ENCODE measurements around the gene ARID1B.

Gene ARID1B

DNA sequence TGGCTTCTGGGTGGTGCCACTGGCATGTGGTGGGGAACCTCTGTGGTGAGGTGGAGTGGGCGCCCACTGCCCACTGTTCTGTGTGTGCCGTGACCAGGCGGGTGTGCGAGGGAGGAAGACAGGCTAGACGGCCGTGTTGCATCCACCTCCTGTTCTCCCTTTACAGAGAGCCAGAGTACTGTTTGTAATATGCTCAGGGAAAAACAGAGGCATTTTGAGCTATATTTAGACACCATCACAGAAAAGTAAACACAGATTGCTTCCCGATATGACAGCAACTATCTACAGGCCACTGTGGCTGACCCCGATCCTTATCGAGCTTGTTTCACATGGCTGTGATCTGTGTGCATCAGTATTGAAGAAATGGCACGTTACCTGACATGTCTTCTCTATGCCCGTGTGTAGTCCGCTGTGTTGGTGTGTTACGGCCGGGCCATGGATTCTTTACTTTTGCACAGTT is 45.6 kb downstream of the ARID1B start:
- peaks cover 0 to 82% (median 41%) of the 10 kb centered on the region in 4 donors for H3K4me1 ChIP-seq

DNA sequence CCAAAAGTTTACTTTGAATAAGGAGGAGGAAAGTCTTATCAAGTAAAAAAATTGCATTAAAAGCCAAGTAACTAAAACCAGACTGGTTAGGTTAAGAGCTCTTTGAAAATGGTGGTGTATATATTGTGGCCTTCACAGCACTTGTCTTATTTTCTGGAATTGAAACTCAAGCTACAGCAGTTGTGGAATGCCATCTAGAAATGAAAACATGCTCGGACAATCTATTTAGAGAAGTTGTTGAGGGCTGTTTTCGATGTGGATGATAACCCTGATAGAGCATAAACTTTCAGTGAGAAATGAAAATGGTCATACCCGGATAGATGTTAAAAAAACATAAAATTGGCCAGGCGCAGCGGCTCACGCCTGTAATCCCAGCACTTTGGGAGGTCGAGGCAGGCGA is 47.0 kb downstream of the ARID1B start:
- TF ChIP-seq, protein P1, sequence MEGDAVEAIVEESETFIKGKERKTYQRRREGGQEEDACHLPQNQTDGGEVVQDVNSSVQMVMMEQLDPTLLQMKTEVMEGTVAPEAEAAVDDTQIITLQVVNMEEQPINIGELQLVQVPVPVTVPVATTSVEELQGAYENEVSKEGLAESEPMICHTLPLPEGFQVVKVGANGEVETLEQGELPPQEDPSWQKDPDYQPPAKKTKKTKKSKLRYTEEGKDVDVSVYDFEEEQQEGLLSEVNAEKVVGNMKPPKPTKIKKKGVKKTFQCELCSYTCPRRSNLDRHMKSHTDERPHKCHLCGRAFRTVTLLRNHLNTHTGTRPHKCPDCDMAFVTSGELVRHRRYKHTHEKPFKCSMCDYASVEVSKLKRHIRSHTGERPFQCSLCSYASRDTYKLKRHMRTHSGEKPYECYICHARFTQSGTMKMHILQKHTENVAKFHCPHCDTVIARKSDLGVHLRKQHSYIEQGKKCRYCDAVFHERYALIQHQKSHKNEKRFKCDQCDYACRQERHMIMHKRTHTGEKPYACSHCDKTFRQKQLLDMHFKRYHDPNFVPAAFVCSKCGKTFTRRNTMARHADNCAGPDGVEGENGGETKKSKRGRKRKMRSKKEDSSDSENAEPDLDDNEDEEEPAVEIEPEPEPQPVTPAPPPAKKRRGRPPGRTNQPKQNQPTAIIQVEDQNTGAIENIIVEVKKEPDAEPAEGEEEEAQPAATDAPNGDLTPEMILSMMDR (IDR thresholded peaks at IDR 0.05) = no peak
- intact Hi-C loops (cut with DNase I; ENCODE audit: low total_unique reads) = no loop called here
- no peaks in the 10 kb centered on the region for H3K9me3 ChIP-seq
- peak overlapping the region; percentile 6 to 29 for H3K27ac ChIP-seq
- H3K27me3 ChIP-seq = no peaks in the 10 kb centered on the region
- no peak overlapping the region for H3K4me3 ChIP-seq
- H3K36me3 ChIP-seq = peaks cover 0 to 1% (median 0%) of the 10 kb centered on the region in 3 donors
- peaks cover 0 to 85% (median 47%) of the 10 kb centered on the region in 4 donors for H3K4me1 ChIP-seq
- DNase-seq = no peak

More for the DNA sequence above, 45.6 kb downstream of the ARID1B start:
- no peaks in the 10 kb centered on the region for H3K36me3 ChIP-seq
- no peak overlapping the region for H3K4me3 ChIP-seq
- no peaks in the 10 kb centered on the region for H3K9me3 ChIP-seq
- TF ChIP-seq, protein P1 (IDR thresholded peaks at IDR 0.05) = no peak
- H3K27me3 ChIP-seq = no peaks in the 10 kb centered on the region
- intact Hi-C loops (cut with DNase I; ENCODE audit: low total_unique reads) = no loop called here
- H3K27ac ChIP-seq = peak overlapping the region; percentile 3 to 38
- DNase-seq = no peak

DNA sequence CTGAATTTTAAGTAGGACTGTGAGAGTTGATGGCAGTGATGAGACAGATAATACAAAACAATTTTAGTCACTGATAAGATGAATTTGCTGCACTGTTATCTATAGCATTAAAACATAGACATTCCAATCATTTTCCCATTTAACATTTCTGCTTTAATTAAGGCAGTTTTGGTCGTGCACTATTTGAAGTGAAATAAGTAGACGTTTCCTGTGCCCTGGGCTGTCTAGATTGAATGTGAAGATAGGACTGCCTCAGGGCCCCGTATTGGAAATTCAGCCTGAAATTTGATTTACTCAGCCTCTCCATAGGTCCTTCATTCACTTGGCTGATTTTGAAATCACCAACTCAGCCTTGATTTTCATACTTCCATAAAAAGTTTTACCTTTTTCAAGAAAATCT is 48.3 kb downstream of the ARID1B start:
- no peak for DNase-seq
- H3K4me3 ChIP-seq = no peak overlapping the region
- no peaks in the 10 kb centered on the region for H3K27me3 ChIP-seq
- no peaks in the 10 kb centered on the region for H3K9me3 ChIP-seq
- peaks cover 0 to 86% (median 41%) of the 10 kb centered on the region in 4 donors for H3K4me1 ChIP-seq
- intact Hi-C loops (cut with DNase I; ENCODE audit: low total_unique reads) = no loop called here
- H3K36me3 ChIP-seq = peaks cover 0 to 9% (median 0%) of the 10 kb centered on the region in 3 donors
- H3K27ac ChIP-seq = no peak overlapping the region
- TF ChIP-seq, protein P1 (IDR thresholded peaks at IDR 0.05) = no peak

DNA sequence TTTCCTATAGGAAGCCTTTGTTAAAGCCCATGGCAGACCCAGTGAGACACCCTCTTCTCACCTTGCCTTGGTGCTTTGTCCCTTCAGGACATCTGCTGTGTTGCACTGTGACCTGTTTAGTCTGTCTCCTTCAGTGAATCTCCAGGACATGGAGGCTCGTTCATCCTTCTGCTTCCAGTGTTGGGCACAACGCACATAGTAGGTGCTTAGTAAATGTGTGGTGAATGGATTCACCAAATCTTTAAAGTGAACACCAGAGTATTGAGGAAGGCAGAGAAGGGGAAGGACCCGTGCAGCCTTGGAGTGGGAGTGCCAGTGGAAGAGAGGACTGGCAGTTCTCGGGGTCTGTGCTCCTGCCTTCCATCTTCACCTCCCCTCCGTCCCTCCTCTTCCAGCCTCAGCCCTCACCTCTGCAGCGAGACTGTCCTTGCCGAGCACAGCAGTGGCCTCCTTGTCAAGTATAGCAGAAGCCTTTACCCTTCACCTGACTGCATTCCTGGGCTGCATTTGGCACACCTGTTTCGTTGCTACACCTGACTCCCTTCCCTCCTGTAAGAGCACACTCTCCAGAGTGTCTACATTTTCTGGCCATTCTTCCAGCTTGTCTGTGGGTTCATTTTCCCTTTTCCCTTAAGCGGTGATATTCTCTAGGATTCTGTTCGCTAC is 49.2 kb downstream of the ARID1B start:
- H3K4me1 ChIP-seq = peaks cover 0 to 93% (median 39%) of the 10 kb centered on the region in 4 donors
- peak overlapping the region in 1 of 2 donors; percentile 45 for H3K27ac ChIP-seq
- peaks cover 0 to 9% (median 0%) of the 10 kb centered on the region in 3 donors for H3K36me3 ChIP-seq
- TF ChIP-seq, protein P1 (IDR thresholded peaks at IDR 0.05) = no peak
- intact Hi-C loops (cut with DNase I; ENCODE audit: low total_unique reads) = no loop called here
- H3K9me3 ChIP-seq = no peaks in the 10 kb centered on the region
- H3K27me3 ChIP-seq = no peaks in the 10 kb centered on the region
- no peak for DNase-seq
- no peak overlapping the region for H3K4me3 ChIP-seq

DNA sequence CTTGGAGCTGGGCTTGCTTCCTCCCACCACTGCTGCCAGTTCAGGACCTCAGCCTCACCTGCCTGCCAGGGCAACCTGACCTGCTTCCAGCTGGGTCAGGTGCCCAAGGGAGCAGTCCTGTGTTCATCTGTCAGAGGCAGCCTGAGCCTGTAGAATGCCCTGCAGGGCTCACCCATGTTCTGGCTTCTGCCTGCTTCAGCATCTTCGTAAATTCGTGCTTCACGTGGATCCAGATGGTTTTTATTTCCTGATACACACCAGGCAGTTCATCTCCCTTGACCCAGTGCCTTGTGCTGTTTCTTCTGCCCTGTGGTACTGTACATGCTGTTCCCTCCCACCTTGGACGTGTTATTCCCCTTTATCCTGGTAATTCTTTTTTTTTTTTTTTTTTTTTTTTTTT is 50.2 kb downstream of the ARID1B start:
- TF ChIP-seq, protein P1 (IDR thresholded peaks at IDR 0.05) = no peak
- peaks cover 0 to 93% (median 43%) of the 10 kb centered on the region in 4 donors for H3K4me1 ChIP-seq
- H3K4me3 ChIP-seq = no peak overlapping the region
- no peaks in the 10 kb centered on the region for H3K27me3 ChIP-seq
- H3K27ac ChIP-seq = peak overlapping the region; percentile 45 to 72
- peaks cover 0 to 9% (median 0%) of the 10 kb centered on the region in 3 donors for H3K36me3 ChIP-seq
- DNase-seq = no peak
- H3K9me3 ChIP-seq = no peaks in the 10 kb centered on the region
- intact Hi-C loops (cut with DNase I; ENCODE audit: low total_unique reads) = no loop called here
